T-helper 2 cell treated with Interferon-gamma antibody and Interleukin-4, amounts not matched to agents 100 ng/mL and 5 ng/mL, for 36 hours (primary cell): ENCODE results near the gene PDE4A. TPM values are rescaled to one million over a fixed set of nuclear protein-coding genes. Genes with fewer than 3 reads are reported as not detected.
"Not testable (repeated sequence)": the region's sequence is repeated elsewhere in the genome, so short reads cannot be mapped to it uniquely, and the experiment has no call there.

Experiments used
- intact Hi-C: fragments of 100-400 bp; cut with micrococcal nuclease; formaldehyde crosslinking; loops from one replicate; pipeline ENCODE4 v1.15.1; 2023
- total RNA-seq: library from RNA; stranded (reverse); gene quantifications from 2 replicates; pipeline ENCODE4 v1.2.3, GENCODE V29; 2022

Gene PDE4A
- total RNA-seq, 1 donor from 2014 or later: 61.2 TPM

DNA sequence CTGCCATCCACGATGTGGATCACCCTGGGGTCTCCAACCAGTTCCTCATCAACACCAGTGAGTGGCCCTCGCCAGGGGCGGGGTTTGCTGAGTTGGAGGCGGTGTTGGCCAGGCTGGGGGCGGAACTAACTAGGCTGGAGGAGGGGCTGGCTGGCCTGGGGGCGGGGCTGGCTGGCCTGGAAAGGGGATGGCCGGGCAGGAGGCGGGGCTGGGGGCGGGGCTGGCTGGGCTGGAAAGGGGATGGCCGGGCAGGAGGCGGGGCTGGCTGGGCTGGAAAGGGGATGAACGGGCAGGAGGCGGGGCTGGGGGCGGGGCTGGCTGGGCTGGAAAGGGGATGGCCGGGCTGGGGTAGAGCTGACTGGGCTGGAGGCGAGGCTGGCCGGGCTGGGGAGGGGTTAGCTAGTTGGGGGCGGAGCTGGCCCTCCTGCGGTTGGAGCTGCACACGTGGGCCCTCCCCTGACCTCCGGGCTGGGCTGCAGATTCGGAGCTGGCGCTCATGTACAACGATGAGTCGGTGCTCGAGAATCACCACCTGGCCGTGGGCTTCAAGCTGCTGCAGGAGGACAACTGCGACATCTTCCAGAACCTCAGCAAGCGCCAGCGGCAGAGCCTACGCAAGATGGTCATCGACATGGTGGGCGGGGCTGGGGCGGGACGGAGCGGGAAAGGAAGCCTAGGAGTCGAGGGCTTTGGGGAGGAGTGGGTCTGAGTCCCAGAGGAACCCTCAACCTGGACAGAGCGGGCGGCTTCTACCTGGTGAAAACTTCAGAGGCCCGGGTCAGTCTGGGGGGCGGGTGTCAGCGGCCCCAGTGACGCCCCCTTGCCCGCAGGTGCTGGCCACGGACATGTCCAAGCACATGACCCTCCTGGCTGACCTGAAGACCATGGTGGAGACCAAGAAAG lies 41.0 kb downstream of the PDE4A start:
- intact Hi-C loops: loop anchor here (1.0 kb wide), 1 partner anchor 108 kb away; no protein-coding TSS in a partner anchor

DNA sequence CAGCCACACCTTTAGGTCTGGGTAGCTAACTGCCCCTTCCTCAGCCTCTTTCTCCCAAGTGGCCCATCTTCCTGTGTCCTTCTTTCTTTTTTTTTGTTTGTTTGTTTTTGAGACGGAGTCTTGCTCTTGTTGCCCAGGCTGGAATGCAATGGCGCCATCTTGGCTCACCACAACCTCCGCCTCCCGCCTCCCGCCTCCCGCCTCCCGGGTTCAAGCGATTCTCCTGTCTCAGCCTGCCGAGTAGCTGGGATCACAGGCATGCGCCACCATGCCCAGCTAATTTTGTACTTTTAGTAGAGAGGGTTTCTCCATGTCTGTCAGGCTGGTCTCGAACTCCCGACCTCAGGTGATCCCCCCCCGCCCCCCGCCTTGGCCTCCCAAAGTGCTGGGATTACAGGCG lies 41.7 kb downstream of the PDE4A start:
- intact Hi-C loops: not testable (repeated sequence)

DNA sequence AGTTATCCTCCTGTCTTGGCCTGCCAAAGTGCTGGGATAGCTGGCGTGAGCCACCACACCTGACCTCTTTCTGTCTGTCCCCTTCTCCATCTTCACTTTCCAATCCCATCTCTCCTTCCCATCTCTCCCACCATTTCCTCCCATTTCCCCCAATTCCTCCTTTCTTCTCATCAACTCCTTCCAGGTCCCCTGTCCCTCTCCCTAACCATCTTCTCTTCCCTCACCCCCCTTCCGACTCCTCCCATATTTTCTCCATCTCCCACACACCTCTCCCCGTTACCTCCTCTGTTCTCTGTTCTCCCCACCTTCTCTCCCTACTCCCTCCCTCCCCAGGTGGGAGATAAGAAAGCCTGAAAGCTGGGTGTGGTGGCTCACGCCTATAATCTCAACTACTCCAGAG lies 42.2 kb downstream of the PDE4A start:
- intact Hi-C loops: no loop called here

DNA sequence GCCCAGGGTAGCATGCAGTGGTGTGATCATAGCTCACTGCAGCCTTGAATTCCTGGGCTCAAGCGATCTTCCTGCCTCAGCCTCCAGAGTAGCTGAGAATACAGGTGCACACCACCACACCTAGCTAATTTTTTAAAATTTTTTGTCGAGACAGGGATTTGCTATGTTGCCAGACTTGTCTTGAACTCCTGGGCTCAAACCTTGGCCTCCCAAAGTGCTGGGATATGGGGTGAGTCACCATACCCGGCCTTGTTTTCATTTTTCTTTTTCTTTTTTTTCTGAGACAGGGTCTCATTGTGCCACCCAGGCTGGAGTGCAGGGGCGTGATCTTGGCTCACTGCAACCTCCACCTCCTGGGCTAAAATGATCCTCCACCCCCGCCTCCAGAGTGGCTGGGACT lies 44.1 kb downstream of the PDE4A start:
- intact Hi-C loops: no loop called here

DNA sequence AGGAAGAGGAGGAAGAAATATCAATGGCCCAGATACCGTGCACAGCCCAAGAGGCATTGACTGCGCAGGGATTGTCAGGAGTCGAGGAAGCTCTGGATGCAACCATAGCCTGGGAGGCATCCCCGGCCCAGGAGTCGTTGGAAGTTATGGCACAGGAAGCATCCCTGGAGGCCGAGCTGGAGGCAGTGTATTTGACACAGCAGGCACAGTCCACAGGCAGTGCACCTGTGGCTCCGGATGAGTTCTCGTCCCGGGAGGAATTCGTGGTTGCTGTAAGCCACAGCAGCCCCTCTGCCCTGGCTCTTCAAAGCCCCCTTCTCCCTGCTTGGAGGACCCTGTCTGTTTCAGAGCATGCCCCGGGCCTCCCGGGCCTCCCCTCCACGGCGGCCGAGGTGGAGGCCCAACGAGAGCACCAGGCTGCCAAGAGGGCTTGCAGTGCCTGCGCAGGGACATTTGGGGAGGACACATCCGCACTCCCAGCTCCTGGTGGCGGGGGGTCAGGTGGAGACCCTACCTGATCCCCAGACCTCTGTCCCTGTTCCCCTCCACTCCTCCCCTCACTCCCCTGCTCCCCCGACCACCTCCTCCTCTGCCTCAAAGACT lies 46.9 kb downstream of the PDE4A start:
- intact Hi-C loops: no loop called here

DNA sequence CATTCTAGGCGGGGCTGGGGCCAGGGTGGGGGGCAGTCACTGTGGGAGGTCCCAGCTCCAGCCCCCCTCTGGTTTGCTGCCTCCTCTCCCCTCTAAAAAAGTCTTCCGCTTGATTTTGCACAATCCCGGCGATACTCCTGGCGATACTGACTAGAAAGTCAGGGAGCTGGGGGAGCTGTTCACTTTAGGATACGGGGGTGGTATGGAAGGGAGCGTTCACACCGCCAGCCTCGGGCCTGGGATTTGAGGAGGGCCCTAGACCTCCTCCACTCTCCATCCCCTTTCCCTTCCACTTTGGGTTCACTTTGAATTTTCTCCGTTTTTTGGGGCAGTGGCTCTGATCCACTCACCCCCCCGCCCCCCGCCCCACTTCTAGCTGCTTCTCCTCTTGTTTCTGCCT lies 47.8 kb downstream of the PDE4A start:
- intact Hi-C loops: no loop called here

DNA sequence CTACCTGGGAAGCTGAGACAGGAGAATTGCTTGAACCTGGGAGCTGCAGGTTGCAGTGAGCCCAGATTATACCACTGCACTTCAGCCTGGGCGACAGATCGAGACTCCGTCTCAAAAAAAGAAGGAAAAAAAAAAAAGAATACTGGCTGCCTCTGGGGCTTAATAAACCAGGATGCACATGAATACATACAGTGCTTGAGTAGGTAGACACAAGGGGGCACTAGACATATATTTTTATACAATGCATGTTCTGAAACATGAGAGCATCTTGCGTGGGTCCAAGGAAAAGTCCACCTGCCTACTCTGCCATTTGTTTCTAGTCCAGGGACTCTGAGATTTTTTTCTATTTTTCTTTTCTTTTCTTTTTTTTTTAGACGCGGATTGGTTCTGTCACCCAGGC lies 51.6 kb downstream of the PDE4A start:
- intact Hi-C loops: loop anchor here (10.0 kb wide), 1 partner anchor 223 kb away; no protein-coding TSS in a partner anchor

DNA sequence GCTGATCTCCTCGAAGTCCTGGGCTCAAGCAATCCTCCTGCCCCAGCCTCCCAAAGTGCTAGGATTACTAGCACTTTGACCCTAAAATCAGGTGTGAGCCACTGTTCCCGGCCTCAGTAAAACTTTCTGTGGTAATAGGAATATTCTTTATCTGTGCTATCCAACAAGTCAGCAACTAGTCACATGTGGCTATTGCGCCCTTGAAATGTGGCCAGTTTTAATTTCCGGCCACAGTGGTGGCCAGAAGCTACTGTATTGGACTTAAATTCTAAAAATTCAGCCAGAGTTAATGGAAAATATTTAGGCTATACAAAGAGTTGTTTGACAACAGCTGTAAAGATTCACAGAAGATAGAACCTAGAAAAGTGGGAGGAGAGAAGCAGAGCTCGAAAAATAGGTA lies 52.9 kb downstream of the PDE4A start:
- intact Hi-C loops: loop anchor here (10.0 kb wide), 1 partner anchor 222 kb away; no protein-coding TSS in a partner anchor

DNA sequence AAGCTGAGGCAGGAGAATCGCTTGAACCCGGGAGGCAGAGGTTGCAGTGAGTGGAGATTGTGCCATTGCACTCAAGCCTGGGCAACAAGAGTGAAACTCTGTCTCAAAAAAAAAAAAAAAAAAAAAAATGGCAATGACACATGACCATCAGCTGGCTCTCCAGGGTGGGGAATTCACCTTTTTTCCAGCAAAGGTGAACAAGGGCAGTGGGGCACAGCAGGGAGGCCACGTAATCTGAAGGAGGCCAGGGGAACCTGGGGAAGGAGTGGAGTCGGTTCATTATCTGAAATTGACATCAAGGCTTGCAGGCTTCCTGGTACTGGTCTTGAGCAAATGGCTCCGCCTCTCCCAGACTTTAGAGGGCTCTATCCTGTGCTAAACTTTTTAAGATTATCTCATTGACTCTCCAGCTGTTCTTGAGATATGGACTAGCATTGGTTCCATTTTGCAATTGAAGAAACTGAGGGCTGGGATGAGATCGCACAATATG lies 54.7 kb downstream of the PDE4A start:
- intact Hi-C loops: loop anchor here (5.0 to 10.0 kb wide), 3 partner anchors 73 to 220 kb away; partner anchors contain the start of genes CDC37, CDKN2D and KRI1

DNA sequence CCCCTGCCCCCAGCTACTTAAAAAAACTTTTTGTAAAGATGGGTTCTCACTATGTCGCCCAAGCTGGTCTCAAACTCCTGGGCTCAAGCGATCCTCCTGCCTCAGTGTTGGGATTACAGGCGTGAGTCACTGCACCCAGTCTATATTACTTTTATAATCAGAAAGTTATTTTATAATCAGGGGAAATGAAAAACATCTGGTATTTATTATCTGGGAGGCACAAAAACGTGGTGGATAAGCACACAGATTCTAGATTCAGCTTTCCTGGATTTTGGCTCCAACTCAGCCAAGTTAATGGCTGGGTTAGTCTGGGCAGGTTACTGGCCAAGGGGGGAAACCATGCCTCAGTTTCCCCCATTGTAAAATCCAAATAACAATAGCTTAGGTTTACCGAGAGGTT lies 58.1 kb downstream of the PDE4A start:
- intact Hi-C loops: loop anchor here (2.0 to 10.0 kb wide), 4 partner anchors 24 to 216 kb away; partner anchors contain the start of genes CDC37, CDKN2D, KEAP1 and KRI1

DNA sequence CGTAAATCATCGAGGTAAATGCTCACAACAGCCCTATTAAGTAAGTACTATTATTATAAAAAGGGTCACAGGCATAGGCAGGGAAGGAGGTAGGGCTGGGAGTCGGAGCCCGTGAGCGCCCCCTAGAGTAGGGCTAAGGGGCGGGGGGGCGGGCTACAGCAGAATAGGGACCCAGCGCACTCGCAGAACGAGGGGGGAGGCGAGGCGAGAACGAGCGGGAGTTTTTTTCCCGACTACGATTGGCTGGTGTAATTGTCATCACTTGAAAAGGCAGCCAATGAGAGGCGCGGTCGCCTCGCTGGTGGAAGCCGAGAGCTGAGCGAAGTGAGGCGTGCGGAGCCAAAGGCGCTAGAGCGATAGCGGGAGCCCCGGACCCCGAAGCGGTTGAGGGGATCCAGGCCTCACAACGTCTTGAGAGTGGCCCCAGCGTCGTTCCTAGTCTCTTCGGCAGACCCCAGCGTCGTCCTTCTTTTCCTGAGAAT lies 58.6 kb downstream of the PDE4A start:
- intact Hi-C loops: loop anchor here (2.0 to 10.0 kb wide), 4 partner anchors 24 to 216 kb away; partner anchors contain the start of genes CDC37, CDKN2D, KEAP1 and KRI1

DNA sequence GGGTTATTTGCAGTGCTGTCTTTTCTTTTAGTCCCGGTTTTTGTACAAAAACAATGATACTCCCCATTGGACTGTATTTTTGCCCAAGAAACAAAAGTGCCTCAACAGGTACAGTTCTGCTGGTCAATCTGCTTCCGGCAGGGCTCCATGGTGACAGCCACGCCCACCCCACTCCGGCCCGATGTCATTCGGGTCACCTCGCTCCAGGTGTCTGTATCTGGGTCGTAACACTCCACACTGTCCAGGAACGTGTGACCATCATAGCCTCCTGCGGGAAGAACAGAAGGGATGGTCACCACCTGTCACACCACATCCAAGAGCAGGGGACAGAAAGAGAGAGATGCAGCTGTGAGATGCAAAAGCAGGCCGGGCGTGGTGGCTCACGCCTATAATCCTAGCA lies 66.2 kb downstream of the PDE4A start:
- intact Hi-C loops: no loop called here

DNA sequence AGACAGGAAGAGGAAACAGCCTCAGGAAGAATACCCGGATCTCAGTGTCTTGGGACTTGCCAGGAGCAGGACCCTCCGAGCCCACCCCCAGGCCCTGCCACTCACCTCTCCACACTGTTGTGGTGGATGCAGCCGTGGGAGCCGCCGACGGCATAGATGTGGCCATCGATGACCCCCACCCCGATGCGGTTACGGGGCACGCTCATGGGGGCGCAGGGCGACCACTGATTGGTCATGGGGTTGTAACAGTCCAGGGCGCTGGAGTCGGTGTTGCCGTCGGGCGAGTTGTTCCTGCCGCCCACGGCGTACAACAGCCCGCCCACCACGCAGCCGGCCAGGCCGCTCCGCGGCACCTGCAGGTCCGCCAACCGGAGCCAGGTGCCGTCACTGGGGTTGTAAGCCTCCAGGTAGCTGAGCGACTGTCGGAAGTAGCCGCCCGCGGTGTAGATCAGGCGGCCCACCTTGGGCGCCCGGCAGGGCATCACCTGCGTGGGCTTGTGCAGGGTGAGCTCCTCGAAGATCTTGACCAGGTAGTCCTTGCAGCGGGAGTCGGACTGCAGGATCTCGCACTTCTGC lies 71.2 kb downstream of the PDE4A start:
- intact Hi-C loops: no loop called here

DNA sequence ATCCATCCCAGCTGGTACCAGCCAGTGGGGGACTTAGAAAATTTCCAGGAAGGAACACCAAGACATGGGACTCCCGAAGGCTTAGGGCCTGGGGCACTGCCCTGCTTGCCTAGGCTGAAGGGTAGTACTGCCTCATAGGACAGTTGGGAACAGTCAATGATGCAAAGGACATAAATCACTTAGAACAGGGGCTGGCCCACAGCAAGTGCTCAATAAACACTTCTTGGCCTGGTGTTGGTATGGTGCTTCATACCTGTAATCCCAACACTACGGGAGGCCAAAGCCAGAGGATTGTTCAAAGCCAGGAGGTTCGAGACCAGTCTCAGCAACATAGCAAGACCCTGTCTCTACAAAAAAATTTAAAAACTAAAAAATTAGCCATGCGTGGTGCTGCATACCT lies 77.0 kb downstream of the PDE4A start:
- intact Hi-C loops: no loop called here

DNA sequence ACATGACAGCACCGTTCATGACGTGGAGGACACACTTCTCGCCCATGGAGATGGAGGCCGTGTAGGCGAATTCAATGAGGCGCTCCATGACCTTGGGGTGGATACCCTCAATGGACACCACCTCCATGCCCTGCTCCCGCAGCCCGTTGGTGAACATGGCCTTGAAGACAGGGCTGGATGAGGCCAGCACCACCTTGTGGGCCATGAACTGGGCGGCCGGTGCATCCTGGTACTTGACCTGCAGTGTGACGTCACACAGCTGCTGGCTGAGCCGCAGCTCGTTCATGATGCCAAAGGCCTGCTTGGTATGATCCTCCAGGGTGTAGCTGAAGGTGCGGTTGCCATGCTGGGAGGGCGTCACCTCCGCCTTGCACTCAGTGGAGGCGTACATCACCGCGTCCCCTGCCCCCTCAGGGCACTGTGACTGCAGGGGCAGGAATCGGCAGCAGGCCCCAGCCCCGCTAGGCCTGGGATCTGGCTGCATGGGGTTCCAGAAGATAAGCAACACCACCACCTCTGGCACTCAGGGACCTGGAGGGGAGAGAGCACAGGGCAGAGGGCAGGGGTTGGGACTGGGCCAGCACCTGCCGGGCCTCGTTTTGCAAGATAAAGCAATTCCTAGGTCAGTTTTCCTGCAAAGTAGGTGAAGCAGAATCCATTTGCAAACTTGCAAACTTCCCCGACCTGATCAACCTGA lies 79.4 kb downstream of the PDE4A start:
- intact Hi-C loops: loop anchor here (5.0 kb wide), 3 partner anchors 53 to 153 kb away; partner anchors contain the start of genes ILF3 and PDE4A

DNA sequence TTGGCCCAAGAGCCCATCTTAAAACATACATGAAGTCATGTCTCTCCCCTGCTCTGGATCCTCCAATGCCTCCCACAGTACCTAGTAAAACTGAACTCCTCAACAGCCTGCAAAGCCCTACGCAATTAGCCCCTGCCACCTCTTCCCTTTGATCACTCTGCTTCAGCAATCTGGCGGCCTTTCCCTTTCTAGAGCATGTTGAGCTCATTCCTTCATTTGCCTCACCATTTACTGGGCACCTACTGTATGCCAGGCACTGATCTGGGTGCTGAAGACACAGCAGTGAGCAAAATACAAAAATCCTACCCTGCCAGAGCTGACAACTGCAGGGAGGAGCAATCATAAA lies 79.9 kb downstream of the PDE4A start:
- intact Hi-C loops: loop anchor here (5.0 kb wide), 3 partner anchors 52 to 152 kb away; partner anchors contain the start of genes ILF3 and PDE4A

DNA sequence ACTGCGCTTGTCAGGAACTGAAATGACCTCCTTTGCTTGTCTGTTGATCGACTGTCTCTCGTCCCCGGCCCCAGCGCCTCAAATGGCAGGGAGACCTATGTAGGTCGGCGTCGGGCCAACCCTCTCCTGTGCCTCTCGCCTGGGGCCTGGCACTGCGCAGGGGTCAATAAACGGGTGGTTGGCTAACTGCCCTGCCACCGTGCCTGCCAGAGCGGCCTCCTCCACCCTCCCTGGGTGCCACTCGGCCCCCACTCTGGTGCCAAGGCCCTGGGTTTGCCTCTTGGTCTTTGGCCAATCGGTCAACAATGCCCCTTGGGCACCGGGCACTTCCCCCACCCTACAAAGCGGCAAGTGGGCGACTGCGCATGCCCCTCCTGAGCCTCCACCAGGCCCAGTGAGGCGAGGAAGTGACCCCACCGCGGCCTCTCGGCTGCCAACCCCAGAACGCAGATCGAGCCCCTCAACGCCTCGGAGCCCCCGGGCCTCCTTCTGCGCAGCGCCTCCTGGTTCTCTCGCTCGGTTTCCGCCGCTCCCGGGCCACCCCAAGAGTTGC lies 81.7 kb downstream of the PDE4A start:
- intact Hi-C loops: loop anchor here (2.0 to 5.0 kb wide), 5 partner anchors 23 to 150 kb away; partner anchors contain the start of genes CDKN2D, ILF3 and PDE4A

DNA sequence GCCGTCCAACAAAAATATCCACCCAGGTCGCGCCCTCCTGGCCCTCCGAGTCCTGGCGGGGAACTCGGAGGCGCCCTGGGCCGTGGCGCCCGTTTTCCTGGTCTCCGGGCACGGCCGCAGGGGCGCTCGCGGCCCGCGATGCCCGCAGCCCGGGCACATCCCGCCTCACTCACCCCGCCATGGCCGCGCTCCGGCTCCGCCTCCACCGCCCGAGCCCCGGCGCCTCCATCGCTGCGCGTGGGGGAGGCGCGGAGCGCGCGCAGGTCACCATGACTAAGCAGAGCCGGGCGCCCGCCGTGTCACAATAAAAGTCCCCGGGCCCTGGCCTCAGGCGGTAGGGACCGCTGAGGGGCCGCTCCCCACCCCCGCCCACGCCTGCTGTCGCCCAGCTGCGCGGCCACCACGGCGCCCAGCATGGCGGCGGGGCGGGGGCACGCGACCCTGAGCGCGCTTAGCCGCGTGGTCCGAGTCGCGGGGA lies 82.2 kb downstream of the PDE4A start:
- intact Hi-C loops: loop anchor here (2.0 to 5.0 kb wide), 5 partner anchors 24 to 150 kb away; partner anchors contain the start of genes CDKN2D, ILF3 and PDE4A

DNA sequence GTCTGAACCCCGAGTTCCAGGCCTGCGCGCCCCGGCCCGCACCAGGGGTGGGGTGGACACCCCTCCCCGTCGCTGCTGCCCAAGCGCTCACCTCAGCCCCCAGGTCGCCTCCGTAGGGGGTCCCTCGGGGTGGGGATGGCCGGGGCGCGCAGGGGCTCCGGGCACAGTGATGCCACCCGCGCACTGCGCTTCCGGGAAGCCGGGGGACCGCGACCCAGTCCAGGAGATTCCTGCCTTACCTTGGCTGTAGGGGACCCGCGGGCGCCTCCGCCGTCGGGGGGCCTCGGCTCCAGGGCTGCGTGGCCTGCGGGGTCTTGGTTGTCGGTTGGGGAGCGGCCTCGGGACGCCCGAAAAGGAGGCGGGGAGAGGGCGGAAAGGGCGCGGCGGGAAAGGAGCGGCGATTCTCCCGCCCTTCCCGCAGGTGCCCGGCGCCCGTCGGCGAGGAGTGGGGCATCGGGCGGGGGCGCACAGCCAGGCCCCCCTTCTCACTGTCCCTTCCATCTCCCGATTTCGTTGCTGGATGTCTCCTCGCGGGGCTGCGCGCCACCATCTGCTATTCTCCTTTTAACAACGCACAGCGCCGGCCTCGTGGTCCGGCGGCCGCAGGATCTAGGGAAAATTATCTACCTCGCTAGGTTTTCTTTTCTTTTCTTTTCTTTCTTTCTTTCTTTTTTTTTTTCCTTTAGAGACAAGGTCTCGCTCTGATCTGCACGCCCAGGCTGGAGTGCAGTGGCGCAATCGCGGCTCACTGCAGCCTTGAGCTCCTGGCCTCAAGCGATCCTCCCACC lies 82.9 kb downstream of the PDE4A start, which contains the start of gene KEAP1:
Gene KEAP1, minus strand, starts transcription at position 355 of the 788 bp plus-strand sequence. CDS start 3,323 bp downstream, outside the sequence.
- intact Hi-C loops: loop anchor here (2.0 to 5.0 kb wide), 5 partner anchors 24 to 149 kb away; partner anchors contain the start of genes CDKN2D, ILF3 and PDE4A
